A673 (cell line): ENCODE results near the gene SYT13. TPM values are rescaled to one million over a fixed set of nuclear protein-coding genes. Genes with fewer than 3 reads are reported as not detected.

Source experiments
- BruUV-seq: library from RNA; stranded (reverse); fragments of 400-500 nt; replicated peaks from 2 replicates; lab custom pipeline; 2021; lab: Mats Ljungman, UMichigan
- CTCF ChIA-PET: fragments of 300-600 bp; sonication (Branson Sonifier 250); formaldehyde crosslinking; loops from one replicate; lab custom pipeline; 2022; ENCODE audit warnings: antibody characterized with exemption; lab: Charles Lee
- POLR2A ChIA-PET: fragments of 300-600 bp; sonication (Branson Sonifier 250); formaldehyde crosslinking; loops from one replicate; lab custom pipeline; 2022; ENCODE audit warnings: antibody characterized with exemption; ENCODE audit not compliant: low non-redundant PET; lab: Charles Lee
- DNase-seq: peaks from one replicate; pipeline ENCODE4 v3.0.0-alpha.2; 2015; ENCODE audit warnings: low spot score
- H3K27ac ChIP-seq: fragments of 200-600 bp; sonication (generic); 2 replicates; pipeline ENCODE4 v1.5.1; 2016; ENCODE audit warnings: mixed run types, low read depth, mild to moderate bottlenecking, mixed read lengths, antibody characterized with exemption, low read length; ENCODE audit not compliant: poor library complexity, severe bottlenecking
- H3K27me3 ChIP-seq: fragments of 200-600 bp; sonication (generic); replicated peaks from 2 replicates; pipeline ENCODE4 v1.6.1; 2017; ENCODE audit warnings: mixed run types, low read depth, mild to moderate bottlenecking, mixed read lengths, antibody characterized with exemption, low read length; ENCODE audit not compliant: insufficient read depth, poor library complexity
- H3K36me3 ChIP-seq: fragments of 200-600 bp; sonication (generic); 2 replicates; pipeline ENCODE4 v1.6.1; 2016; ENCODE audit warnings: mixed run types, mild to moderate bottlenecking, mixed read lengths, antibody characterized with exemption, low read length; ENCODE audit not compliant: insufficient read depth, poor library complexity, severe bottlenecking
- H3K4me1 ChIP-seq: fragments of 200-600 bp; sonication (generic); 2 replicates; pipeline ENCODE4 v1.6.1; 2017; ENCODE audit warnings: mixed run types, mild to moderate bottlenecking, mixed read lengths, antibody characterized with exemption, low read length; ENCODE audit not compliant: insufficient read depth, poor library complexity, severe bottlenecking
- H3K4me3 ChIP-seq: fragments of 200-600 bp; sonication (generic); 2 replicates; pipeline ENCODE4 v1.5.1; 2016; ENCODE audit warnings: low read depth, mixed run types, mild to moderate bottlenecking, mixed read lengths, low read length; ENCODE audit not compliant: poor library complexity, severe bottlenecking
- H3K9me3 ChIP-seq: fragments of 200-600 bp; sonication (generic); 2 replicates; pipeline ENCODE4 v1.6.1; 2016; ENCODE audit warnings: mixed run types, low read depth, mild to moderate bottlenecking, mixed read lengths, antibody characterized with exemption, low read length; ENCODE audit not compliant: poor library complexity, severe bottlenecking
- CTCF ChIP-seq: fragments of 300-800, 200-600 bp; sonication (generic); conservative IDR thresholded peaks from 2 replicates; pipeline ENCODE4 v1.5.1; 2017; ENCODE audit warnings: low read depth, mild to moderate bottlenecking, antibody characterized with exemption, low read length, moderate library complexity, mixed read lengths
- EZH2 ChIP-seq: fragments of 200-600 bp; sonication (generic); IDR thresholded peaks from 2 replicates; pipeline ENCODE4 v1.6.1; 2017; ENCODE audit warnings: borderline replicate concordance, low read depth, mild to moderate bottlenecking, mixed read lengths, antibody characterized with exemption, low read length; ENCODE audit not compliant: poor library complexity, severe bottlenecking
- intact Hi-C: fragments of 100-400 bp; cut with micrococcal nuclease; formaldehyde crosslinking; loops from one replicate; pipeline ENCODE4 v1.10.0; 2022; ENCODE audit not compliant: unreplicated experiment
- total RNA-seq: library from RNA; stranded (reverse); gene quantifications from 2 replicates; pipeline ENCODE4 v1.2.3, GENCODE V29; 2021

The SYT13 gene
- total RNA-seq, 1 experiment from 2014 or later = 0.30 TPM

- BruUV-seq = no TSS peak
- ChIA-PET CTCF (no interaction called here), POLR2A (no interaction called here)
- intact Hi-C loops = no loop called here
- Histone ChIP-seq H3K9me3 (no peaks in the 10 kb centered on the region), H3K36me3 (no peaks in the 10 kb centered on the region), H3K27ac (no peak overlapping the region), H3K4me3 (no peak overlapping the region), H3K27me3 (no peaks in the 10 kb centered on the region), H3K4me1 (no peaks in the 10 kb centered on the region)
- DNase-seq = no peak
- TF ChIP-seq CTCF = no peak
- TF ChIP-seq EZH2 = no peak
Observed at GRCh38 chr11:45225961-45226871, 59.9 kb downstream of the SYT13 start.

GRCh38 chr11:45225277-45225676 lies 60.9 kb downstream of the SYT13 start:
- Histone ChIP-seq H3K36me3 (no peaks in the 10 kb centered on the region), H3K4me3 (no peak overlapping the region), H3K4me1 (no peaks in the 10 kb centered on the region), H3K27ac (no peak overlapping the region), H3K9me3 (no peaks in the 10 kb centered on the region), H3K27me3 (no peaks in the 10 kb centered on the region)
- BruUV-seq = no TSS peak
- ChIA-PET POLR2A (no interaction called here), CTCF (no interaction called here)
- DNase-seq = no peak
- no peak for TF ChIP-seq CTCF
- no peak for TF ChIP-seq EZH2
- intact Hi-C loops = no loop called here

- ChIA-PET CTCF (no interaction called here), POLR2A (no interaction called here)
- H3K36me3 ChIP-seq = no peaks in the 10 kb centered on the region
- H3K9me3 ChIP-seq = no peaks in the 10 kb centered on the region
- no peaks in the 10 kb centered on the region for H3K4me1 ChIP-seq
- TF ChIP-seq EZH2 (no peak), CTCF (no peak)
- no peaks in the 10 kb centered on the region for H3K27me3 ChIP-seq
- DNase-seq = no peak
- H3K4me3 ChIP-seq = no peak overlapping the region
- H3K27ac ChIP-seq = no peak overlapping the region
- BruUV-seq = no TSS peak
- intact Hi-C loops = no loop called here
Observed at GRCh38 chr11:45224766-45225165, 61.4 kb downstream of the SYT13 start.
